HG03175 (cell line): Measurements from ENCODE around the gene LZTFL1.

Experiments used
- ATAC-seq: cut with Tn5 transposase; IDR thresholded peaks from one replicate; pipeline ENCODE4 v1.9.1; 2021; ENCODE audit warnings: mild to moderate bottlenecking, moderate library complexity; ENCODE audit not compliant: unreplicated experiment

Gene LZTFL1, protein sequence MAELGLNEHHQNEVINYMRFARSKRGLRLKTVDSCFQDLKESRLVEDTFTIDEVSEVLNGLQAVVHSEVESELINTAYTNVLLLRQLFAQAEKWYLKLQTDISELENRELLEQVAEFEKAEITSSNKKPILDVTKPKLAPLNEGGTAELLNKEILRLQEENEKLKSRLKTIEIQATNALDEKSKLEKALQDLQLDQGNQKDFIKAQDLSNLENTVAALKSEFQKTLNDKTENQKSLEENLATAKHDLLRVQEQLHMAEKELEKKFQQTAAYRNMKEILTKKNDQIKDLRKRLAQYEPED

DNA sequence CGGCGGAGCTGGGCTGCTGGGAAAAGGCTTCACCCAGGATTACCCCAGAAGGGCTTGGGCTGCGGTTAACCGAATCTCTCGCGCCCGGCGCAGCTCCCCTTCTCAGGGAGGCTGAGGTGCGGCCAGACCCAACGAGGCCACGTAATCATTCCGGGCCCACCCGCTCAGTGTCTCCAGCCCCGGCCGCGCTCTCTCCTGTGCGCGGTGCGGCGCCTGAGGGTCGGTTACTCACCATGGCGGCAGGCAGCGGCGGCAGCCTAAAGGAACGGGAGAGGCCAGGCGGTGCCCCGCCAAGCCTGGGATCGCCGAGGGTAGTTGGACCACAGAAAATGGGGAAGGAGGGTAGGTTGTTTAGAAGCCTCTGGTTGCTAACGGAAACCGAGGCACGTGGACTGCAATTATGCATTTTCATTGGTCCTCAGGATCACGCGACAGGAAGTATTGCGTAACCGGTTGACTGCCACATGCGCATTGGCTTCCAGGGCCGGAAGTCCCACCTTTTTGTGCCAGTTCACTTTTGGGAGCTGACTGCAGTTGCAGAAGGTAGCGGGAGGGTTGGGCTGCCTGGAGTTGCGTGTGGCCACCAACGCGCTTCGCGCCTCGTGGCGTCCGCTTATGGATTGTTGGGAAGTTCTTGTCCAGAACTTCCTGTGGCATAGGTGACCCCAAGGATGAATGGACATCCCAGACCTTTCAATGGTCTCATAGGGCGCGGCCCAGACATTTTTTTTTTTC is at the start of gene LZTFL1:
LZTFL1 (minus strand) TSS at position 363 of the 735 bp plus-strand sequence; CDS start at position 235, 128 bp downstream.
- ATAC-seq = peak; percentile 93

DNA sequence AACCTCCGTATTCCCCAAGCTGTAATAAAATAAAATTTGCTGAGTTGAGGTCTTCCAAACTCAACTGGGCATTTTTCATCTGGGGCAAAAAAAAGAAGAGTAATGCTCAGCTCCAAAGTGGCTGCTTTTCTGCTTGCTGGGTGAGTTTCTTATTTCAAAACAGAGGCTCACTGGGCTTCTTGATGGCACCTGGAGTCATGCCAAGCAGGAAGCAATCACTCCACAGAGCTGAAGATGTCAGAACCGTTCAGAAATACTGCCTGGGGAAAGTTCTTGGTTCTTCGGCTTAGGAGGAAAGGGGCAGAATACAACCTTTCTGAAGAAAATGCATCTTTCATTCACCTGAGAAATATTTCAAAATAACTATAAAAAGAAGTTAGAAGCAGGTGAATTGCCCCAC is 48.5 kb upstream of the LZTFL1 start:
- no peak for ATAC-seq

DNA sequence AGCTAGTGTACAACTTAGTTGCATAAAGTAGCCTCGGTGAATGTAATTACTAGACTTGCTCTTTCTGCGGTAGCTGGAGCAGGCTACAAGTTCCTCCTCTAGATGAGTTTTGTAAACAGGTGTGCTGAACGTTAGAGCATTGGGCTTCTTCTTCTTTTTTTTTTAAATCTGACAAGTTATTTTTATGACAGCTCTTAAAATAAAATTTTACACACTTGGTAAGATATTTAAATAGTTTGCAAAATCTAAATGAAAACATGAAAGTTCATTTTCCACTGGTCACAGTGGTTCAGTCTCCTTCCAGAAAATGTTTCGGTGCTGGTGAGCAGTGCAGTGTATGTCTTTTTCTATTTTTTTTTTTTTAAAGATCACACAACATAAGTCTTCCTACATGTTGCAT is 47.4 kb upstream of the LZTFL1 start:
- no peak for ATAC-seq

DNA sequence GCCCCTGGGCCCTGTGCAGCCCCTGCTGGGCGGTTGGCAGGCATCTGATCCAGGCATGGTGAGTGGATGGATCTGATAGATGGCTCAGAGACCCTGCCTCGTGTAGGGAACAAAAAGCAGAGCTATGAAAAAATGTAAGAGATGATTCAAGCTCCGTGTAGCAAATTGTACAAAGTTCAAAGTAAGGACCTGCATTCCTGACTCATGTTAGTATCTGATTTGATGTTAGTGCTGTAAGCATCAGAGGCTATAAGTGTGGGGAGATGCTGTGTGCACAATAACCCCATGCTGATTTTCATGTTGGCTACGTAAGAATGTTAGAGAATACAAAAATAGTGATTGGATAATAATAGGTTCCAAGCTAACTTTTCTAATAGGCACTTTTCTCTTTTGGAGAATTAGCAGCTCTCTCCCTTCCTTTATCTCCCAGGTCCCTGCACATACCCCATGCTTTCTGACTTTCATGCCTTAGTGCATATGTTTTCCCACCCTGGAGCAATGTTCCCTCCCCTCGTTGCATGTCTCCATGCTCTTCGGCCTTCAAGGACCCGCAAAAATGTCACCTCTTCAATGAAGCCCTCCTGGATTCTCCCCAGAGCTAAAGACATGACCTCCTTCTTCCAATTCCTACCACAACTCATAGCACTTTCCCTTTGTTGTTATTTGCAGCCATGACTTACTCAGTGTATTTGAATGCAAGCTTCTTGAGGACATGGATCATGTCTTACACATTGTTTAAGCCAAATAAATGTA is 46.0 kb upstream of the LZTFL1 start:
- ATAC-seq = no peak

DNA sequence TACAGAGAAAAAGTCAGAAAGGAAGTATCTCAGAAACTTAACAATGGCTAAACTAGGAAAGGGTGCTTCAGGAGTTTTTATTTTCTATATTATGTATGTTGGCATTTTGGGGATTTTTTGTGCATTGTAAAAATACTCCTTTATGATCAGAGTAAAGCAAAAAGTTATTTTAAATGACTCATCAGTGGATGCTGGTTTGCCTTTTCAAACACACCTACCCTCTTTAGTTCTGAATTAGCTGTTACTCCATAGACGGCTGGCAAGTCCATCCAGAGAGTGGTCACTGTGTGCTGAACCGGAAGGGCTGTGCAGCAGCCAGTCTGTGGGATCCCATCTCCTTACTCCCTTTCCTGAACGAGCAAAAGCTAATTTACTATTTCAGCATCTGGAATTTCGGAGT is 45.4 kb upstream of the LZTFL1 start:
- no peak for ATAC-seq

DNA sequence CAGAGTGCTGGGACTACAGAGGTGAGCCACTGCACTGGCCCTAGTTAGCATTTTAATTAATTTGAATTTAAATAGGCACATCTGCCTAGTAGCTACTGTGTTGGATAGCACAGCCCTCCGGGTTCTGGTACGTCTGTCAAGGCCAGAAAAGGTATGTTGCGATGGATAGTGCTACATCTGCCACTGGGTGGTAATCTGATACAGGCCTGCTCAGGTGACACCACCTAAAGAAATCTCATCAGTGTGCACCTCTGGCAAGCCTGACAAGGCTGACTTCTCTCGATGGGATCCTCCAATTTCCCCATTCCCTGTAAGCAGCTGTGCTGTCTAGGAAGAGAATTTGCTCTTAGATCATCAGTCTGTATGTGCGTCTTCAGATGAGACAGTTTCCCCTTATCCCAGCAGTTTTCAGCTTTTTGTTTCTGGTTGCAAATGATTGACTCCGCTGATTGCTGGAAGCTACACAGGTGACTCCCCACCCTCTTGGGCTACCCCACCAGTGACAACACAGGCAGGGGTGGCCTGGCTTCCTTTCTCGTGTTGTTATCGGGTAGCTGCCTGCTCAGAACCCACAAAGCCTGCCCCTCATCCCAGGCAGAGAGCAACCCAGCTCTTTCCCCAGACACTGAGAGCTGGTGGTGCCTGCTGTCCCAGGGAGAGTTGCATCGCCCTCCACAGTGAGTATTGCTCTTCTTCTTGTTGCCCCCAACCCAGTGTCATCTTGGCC is 44.2 kb upstream of the LZTFL1 start, which contains the start of gene CCR9:
CCR9 (plus strand) TSS at position 565 of the 727 bp plus-strand sequence. CDS start 8,391 bp downstream, outside the sequence.
- ATAC-seq = no peak

DNA sequence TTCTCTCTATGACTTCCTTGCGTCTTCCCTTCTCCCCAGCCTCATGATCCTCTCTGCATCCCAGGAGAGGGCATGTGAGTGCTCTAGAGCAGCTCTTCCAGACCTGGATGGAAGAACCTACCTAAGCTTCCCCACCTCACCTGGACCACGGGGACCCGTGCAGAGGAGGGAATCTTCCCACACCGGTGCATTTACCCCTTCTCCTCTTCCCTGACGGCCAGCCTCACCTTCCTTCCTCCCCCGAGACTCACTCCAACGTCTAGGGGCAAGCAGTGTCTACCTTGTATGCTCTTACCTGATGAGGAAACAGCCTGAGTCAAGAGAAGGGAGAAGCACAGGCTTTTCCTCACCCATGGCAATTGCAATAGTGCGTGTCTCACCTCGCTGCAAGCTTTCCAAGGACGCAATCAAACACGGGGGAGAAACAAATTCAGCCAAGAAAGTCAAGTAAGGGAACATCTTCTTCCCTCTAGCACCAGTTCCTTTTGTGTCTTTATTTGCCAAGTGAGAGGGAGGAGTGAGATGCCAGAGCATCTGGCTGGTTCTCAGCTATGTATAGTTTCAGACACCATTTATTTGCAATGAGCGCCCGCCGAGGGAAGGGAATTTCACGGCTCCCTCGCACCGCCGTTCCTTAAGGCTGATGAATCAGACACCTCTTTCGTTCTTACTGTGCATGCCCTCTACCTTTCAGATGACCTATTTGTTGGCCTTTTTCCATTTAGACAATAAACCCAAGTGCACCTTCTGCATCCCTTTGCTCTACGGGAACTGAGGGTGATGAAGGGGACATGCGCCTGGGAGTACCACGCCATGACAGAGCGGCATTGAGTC is 42.7 kb upstream of the LZTFL1 start:
- no peak for ATAC-seq

DNA sequence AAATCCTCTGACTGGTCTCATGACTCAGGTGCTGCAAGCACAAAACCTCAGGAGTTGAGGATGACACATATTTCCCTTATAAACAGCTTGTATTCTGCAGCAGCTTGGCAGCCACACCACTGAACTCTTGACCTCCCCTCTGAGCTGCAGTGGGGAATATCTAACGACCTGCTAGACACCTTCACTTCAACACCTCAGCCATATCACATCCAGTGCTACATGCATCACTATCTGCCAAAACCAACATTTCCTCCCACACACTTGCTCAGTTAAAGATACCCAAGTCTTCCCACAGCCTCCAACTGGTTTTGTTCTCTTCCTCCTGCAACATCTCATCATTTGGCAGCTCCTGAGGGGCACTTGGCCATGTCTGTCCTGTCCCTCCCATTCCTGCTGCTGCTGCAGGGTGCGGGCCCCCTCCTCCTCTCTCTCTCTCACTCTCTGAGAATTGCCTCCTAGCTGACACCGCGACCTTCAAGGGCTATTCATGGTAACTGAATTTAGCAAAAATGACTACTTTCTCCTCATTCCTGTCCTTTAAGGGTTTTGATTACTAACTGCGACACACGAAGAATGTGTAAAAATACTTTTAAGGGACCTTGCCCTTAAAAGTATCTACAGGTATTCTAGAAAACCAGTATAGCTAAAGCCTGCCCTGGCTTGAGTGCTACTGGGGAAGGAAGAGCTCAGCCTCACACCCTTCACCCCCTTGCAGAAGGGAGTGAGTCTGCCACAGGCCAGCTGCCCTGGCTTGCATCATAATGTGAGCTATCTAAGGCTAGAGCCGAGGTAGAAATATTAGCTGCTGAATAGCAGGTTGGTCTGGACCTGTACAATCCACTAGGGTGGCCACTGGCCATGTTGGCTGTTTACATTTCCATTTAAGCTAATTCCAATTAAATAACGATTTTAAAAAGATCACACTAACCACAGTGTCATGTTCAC is 39.4 kb upstream of the LZTFL1 start:
- ATAC-seq = no peak

DNA sequence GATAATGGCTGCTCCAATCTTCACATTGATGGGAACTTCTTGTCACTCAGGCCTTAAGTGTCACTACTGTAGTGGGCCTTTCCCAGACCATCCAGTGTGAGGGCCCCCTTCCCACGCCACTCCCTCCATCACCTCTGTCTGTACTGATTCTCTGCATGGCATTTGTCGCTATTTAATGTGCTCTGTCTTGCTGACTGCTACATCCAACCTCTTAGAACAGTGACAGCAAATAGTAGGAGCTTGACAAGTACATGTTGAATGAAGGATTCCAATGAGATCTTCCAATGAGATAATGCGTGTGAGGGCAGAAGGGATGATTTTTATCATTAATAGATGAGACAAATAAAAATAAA is 38.8 kb upstream of the LZTFL1 start:
- ATAC-seq = no peak

DNA sequence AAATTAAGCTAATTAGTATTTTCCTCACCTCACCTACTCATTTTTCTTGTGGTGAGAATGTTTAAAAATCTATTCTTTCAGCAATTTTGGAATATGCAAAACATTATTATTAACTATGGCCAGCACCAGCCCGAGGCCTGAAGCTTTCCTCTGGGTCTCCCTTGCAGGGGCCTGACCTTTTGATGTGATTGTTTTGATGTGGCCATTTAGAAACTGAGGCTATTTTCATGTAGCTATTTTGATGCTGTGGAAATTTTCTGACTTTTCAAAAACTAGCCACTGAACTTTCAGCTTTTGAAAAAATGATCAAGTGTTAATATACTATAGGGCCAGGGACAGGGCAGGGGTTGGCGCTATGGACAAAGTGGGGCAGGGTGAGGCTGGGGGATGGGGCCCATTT is 36.2 kb upstream of the LZTFL1 start:
- ATAC-seq = no peak

DNA sequence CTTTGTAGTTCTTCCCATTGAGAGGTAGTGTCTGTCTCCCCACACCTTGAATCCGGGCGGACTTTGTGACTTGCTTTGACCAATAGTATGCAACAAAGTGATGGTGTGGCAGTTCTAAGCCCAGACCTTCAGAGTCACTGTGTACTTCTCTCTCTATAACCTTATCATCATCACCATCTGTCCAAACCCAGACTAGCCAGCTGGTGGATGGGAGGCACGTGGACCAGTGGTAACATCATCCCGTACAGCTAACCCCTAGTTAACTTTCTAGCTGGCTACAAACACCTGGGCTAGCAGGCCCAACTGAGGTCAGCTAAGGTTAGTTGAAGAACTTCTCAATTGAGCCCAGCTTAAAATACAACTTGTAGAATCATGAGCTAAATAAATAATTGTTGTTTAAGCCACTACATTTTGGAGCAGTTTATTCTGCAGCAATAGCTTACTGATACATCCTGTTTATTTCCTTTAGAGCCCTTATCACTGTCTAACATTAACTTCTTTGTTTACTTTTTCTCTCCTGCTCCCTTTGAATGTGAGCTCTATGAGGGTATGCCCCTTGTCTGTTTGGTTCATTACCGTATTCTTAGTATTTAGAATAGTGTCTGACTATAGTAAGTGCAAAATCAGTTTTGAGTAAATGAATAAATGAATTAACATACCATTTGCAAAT is 32.9 kb upstream of the LZTFL1 start:
- ATAC-seq = no peak

DNA sequence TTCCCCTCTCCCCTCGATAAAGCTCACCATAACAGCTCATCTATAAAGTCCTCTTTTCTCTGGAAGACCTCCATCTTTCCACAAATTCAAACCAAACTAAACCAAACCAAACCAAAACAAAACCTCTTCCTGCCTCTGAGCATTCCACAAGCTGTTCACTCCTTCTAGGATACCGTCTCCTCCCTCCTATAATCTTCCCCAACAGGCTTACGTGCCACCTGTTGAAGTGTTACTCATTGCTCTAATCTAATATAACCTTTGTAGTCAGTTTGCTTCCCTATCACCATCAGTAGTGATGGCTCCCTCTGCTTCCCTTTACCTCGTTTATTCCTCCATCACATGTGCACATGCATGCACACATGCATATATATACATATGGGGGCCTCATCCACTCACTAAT is 31.7 kb upstream of the LZTFL1 start:
- ATAC-seq = no peak

DNA sequence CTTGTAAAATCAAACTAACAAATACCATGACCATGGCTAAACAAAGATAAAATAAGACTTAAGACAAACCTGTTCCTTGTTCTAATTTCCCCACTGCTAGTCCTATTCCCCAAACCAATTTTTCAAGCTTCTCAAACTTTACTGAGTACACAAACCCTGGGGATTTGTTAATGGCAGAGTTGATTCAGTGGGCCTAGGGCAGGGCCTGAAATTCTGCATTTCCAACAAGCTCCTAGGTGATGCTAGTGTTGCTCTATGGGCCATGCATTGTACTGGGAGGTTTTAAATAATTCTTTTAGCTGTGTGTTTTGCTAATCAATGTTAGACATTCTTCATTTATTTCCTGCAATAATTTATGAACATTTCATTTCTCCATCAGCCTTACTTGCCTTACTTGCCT is 31.1 kb upstream of the LZTFL1 start:
- no peak for ATAC-seq

DNA sequence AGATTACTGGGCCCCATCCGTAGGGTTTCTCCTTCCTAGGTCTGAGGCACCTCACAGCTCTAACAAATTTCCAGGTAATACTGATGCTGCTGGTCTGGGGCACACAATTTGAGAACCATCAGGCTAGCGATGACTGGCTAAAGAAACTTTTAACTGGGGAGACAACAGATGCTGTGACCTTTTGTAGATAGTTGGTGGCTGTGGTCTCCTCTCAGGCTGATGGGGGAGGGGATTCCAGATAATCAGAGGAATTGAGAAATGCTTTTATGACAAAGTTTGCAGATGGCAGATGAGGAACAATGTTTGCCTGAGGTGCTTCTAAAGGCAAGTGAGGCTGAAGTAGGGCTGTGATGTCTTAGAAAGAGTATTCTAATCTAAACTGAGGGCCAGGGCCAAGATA is 30.6 kb upstream of the LZTFL1 start:
- no peak for ATAC-seq

DNA sequence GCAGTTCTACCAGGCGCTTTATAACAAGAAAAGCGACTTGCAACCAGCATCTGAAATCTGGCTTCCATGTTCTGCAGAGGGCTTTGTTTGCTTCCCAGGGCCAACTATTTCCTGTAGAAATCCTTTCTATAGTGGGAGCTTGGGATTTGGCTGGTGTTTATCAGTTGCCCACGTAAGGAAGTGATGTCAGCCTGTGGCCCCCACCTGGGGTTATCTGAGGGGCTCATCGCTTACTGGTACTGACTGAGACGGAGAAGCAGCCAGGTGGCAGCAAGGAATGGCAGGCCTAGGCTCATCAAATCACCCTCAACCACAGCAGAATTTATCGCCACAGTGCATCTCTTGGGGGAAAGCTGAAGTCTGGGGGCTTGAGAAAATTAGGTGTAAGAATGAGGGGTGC is 29.9 kb upstream of the LZTFL1 start:
- ATAC-seq = no peak

DNA sequence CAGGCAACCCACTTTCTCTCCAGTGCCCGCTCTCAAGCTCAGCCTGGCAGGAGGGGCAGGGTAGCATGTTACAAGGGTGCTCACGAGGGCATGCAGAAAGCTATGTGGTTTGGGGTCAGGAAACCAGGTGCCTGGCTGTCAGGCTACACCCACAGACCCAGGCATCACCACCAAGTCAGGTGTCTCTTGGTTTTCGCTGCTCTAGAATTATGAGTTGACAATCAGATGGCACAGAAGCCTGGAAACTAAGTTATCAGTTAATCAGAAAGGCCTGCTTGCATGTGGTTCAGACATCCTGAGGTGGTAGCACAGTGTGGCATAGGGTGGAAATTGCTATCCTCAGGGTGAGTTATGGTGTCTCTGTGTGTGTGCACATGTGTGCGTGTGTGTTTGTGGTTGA is 28.2 kb upstream of the LZTFL1 start:
- ATAC-seq = no peak

DNA sequence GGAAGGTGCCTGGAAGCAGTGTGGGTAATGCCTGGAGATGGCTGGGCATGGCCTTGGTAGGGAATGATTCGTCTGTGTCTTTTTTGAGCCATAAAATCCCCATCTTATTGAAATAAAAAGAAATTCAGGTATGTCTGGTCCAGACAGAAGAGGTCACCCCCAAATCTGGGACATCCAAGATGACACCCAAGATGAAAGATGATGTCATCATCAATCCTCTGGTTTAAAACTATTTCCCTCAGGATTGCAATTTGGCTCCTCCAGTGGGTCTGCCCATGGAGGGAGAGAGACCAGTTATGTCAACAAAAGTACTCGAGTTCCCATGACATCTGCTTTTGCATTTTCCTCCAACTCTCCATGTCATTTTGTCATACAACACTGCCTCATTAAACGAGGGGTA is 27.7 kb upstream of the LZTFL1 start:
- ATAC-seq = no peak

DNA sequence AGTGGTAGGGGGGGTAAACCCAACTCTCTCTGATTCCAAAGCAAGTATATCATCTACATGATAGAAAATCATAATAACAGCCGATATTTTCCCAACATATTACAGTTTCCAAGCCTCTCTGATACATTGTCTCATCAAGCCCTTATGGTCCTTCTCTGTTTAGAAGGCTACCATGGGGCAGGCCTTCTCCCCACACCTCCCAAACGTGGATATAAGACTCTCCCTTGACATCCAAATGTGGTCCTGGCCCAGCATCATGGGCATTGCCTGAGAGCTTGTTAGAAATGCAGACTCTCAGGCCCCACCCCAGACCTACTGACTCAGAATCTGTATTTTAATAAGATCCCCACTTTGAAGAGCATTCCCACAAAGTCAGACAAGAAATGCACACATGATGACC is 26.7 kb upstream of the LZTFL1 start:
- no peak for ATAC-seq

DNA sequence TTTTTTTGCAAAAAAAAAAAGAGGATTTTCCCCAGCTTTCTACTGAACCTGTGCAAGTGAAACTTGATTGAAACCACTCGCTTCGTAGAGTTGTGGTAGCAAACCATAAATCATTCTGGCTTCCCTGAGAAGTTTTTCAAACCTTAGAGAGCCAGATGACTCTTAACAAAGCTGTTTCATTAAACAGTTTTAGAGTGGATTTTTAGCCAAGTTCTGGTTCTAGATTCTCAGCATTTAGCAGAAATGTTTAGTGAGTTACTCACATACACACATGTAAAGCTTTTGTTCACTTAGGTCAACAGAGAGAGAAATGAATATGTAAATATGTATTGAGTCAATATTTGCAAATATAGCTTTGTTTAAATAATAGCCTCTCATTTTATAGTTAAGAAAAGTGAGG is 26.3 kb upstream of the LZTFL1 start:
- no peak for ATAC-seq
